ENCODE results near the gene ZNF618.

The ZNF618 gene

DNA sequence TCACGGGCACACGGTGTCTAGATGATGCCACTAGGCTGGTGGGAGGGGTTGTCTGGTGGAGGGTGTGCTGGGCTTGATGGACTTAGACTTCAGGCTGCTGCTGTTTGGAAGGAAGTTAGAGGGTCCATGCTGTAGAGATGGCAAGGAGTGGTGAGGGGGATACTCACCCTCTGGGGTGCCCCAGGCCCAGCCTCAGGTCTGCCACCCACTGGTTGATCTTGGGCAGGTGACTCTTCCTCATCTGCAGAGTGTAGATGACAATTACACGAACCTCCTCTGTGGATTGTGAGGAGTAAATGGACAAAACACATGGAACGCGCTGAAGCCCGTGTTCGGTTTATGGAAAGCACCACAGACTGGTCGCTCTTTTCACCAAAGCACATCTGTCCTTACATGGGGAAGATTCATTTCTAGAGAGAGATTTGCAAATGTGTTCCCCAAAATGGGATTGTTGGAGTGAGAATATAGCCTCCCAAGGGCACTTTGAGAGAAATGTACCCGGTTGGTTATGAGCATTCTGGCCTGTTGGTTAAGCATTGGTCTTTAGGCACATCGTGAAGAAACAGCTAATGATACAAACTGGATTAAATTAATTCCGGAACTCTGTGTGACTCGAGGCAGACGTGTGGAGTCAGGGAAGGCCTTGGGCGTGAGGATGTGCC lies 58.2 kb downstream of the ZNF618 start:
- no peak for DNase-seq (ENCODE audit: low spot score)

DNA sequence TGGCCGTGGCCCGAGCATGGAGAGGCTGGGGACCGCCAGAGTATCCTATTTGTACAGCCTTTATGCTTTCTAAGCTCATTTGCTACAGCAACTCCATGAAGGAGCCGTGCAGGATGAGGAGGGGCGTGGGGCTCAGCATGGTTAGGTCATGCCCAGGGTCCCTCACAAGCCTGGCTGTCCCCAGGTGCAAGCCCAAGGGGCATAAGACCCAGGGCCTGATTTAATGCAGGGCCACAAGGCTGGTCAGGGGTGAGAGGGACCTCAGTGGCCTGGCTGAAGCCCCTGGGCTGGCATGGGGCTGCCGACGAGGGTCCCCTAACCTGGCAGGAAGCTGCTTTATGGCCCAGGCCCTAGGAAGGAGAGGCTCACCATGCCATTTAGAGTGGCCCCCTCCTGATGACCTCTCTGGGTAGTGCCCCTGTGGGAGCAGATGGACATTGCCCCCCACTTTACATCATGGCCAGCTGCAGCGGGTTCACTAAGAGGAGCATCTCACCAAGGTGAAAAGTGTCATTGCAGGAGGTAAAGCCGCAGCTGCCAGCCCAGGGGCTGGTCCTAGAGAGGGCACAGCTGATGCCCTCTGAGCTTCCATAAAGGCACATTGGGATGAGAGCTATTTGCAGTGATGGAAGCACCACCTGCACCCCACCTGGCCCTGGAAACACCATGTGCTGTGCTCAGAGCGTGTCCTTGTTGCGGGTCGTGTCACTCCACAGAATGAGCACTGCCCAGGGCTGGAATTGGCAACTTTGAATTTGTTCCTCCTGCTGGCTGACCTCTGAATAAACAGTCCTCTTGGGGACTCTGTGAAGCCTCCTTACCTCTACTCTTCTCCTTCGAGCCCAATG lies 58.9 kb downstream of the ZNF618 start:
- no peak for DNase-seq (ENCODE audit: low spot score)

DNA sequence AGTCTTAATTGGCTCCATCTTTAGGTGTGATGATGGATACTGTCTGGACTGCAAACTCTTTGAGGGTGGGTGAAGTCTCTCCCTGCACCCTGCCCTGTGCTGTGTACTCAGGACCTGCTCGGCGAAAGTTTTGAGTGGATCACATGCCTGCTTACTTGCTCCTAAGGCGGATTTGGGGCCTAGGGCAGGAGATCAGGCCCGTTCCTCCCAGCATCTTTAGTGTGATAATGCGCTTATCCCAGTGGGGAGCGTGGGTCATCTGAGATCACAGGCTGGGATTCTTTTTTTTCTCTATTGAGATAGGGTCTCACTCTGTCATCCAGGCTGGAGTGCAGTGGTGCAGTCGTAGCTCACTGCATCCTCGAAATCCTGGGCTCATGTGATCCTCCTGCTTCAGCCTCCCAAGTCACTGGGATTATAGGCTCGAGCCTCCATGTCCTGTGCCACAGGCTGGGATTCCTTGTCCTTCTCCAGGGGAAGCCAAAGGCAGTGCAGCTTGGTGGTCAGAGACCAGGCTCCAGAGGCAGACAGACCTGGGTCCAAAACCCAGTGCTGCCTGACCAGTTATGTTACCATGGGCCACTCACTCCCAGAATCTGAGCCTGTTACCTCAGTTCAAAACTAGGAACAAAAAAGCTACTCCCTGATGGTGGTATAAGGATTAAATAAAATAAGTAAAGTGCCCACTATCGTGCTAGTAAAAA lies 59.7 kb downstream of the ZNF618 start:
- DNase-seq (ENCODE audit: low spot score) = no peak

DNA sequence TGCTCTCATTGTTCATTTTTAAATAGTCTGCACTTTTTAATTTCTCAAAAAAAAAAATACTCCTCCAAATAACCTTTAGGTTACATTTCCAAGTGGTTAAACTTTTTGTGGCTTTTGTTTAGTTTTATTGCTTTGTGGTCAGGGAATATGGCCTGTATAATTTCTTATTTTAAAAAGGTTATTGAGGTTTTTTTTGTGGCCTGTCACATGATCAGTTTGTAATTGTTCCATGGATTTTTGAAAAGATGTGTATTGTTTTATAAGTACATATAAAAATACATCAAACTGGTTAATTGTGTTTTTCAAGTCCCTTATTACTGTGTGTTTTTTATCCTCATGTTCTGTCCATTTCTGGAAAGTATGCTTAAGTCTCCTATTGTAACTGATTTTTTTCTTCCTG lies 64.0 kb downstream of the ZNF618 start:
- no peak for DNase-seq (ENCODE audit: low spot score)

DNA sequence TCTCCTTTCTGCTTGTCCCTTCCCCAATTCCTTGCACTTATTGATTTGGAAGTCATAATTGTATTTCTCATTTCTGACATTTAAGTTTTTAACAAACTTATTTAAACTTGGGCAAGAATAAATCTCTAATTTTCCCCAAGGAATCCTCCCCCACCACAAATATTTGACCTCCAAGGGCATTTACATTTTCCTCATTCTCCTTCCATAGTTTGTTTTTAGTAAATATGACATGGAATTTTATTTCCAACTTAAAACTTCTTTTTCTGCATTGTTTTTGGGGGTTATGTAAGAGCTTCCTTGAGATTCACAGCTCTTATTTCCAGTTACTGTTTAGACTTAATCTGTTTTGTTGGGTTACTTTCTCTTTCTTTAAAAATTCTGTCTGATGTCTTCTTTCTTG lies 64.9 kb downstream of the ZNF618 start:
- DNase-seq (ENCODE audit: low spot score) = no peak

DNA sequence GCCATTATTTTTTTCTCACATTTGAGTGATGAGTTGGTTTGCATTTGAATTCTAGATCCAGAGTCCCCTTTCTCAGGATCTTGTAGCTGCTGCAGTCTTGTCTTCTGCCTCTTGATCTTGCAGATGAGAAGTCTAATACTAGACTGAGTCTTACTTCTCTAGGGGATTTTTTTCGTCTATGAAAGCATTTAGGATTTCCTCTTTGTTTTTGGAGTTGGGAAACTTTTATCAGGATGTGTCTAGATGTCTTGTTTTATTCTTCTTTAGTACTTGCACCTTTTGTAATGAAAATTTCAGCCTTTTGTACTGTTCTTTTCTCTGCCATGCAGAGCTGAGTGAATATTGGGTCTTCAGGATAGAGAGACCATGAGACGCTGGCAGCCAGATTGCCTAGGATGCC lies 65.4 kb downstream of the ZNF618 start:
- DNase-seq (ENCODE audit: low spot score) = no peak

DNA sequence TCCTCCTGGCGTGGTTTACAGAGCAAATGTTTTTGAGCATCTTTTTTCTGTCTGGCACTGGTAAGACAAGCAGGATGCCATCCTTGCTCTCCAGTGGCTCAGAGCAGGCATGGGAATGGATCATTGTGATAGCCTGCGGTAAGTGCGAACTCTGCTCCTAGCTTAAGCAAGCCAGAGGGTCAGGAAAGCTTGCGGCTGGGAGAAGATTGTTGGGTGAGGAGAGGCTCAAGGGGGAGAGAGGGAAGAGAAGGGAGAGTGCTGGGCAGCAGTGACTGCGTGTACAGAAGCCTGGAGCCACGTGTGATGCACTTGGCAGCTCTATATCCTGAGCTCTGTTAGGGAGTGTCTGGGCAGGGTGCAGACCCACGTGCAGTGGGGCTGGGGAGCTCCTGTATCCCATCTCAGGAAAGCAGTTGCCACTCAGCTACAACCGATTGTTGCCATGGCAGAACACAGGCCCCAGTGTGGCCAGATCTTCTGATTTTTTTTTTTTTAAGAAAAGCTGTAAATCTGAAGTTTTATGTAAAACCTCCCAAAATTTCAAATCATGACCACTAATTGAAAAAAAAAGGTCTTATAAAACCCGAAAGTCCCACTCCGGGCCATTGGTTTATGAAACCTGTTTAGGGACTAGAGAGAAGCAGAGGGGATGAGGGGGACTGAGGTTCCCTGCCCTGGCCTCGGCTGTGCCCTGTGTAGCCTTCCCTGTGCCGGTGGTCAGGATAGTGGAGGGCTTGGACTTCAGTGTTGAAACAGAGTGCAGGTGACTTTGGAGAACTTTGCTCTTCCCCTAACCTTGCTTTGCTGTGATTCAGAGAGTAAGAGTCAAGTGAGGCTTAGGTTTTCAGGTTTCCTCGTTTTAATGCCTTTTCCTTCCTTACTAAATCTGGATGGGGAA lies 67.3 kb downstream of the ZNF618 start:
- DNase-seq (ENCODE audit: low spot score) = no peak

DNA sequence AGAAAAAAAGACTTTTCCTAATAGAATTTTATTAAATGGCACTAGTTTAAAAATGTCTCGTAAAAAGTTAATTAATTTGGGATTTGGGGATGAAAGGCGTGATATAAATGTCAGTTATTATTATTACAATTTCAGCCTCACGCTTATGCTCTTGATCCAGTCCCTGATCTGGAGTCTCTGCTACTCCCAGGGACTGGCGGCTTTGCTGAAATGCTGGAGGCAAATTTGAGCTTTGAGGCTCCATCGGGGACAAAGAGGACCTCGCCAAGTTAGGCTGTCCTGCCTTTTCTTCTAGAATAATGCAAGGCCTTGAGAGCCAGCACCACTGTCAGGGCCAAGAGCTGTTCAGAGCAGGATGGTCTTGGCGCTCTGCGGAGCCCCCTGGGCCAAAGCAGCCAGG lies 69.7 kb downstream of the ZNF618 start:
- DNase-seq (ENCODE audit: low spot score) = no peak

DNA sequence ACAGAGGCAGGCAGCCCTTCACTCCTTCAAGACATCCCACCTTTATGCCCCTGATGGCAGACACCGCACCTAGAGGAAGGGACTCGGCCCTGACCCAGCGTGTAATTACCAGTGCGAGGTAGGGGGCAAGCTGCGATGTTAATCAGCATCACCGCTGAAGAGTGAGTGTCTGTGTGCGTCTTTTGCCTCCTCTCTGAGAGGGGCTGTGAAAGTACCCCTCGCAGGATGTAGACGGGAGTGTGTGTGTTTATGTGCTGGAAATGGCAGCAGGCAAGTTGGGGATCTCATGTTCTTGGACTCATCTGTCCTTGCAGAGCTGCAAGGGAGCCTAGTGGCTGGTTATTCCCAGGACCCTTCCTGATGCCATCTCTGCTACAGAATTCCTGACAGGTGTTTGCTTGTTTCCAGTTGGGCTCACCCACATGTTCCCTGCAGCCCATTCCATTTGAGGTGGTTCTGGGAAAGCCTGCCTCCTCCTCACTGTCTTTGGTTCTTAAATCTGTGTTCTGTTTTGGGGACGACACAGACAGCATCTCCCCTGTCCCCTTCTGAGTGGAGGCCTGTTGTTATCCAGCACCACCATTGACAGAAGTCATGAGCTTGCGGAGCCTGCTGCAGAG lies 70.5 kb downstream of the ZNF618 start:
- no peak for DNase-seq (ENCODE audit: low spot score)

DNA sequence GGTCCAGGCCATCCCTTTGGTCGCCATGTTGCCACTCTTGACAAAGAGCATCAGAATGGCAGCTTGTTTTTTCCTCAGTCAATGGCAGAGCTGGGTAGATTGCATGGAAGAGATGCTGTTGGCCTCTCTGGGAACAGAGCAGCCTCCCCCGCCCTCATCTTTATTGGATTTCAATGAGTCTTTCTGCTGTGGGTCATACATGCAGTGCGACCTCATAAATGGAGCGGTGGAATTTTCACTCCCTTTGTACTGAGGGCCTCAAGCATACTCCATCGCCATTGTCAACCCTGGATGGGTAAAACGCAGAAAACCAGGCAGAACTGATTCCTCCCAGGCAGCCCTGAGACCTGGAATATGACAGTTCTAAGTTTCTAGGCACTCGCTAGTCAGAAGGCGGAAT lies 71.8 kb downstream of the ZNF618 start:
- DNase-seq (ENCODE audit: low spot score) = no peak

DNA sequence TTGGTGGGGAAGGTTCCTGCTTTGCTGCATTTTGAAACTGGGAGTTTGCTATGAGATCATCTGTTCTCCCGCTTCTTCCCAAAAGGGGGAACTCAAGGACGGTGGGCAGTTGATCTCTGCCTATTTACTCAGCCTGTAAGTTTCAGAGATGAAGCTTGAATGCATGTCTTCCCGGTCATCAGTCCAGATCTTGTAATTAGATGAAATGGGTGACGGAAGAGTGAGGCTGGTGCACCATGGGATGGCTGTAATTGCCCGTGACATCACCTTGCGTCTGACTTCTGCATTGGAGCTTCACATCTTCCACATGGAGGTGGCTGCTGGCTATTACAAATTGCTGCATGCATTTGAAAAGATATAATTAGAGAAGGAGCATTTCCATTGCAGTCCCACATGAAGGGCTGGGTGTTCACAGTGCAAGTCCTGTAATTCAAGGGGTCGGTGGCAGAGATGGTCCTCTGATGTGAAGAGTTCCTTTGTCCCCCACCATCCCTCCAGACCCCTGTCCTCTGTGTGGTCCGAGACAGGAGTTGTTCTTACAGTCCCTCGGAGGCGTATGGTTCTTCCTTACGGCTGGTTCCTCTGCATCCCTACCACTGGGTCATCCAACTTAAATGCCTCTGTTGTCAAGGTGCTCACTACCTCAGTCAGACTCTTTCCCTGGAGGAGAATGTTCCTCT lies 72.9 kb downstream of the ZNF618 start:
- DNase-seq (ENCODE audit: low spot score) = no peak

DNA sequence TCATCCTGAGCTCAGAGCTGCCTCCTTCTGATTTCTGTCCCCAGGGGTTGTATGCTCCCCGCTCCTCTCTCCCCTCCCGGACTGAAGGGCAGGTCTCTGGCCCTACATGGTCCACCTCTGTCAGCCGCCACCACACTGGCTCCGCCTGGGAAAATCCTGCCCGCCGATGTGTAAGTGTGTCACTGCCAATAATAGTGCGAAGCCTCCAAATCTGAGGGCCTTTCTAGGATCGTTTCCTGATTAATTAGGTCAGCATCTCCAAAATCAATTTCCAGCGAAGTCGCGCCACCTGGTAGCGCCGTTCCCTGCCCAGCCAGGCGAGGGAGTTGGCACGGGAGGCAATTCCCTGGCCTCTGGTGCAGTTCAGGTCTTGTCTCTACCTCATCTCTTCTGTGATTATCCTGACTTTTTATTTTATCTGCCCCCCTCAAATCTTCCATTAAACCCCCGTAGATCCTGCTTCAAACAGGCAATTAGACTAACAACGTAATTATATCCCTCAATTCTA lies 73.5 kb downstream of the ZNF618 start:
- DNase-seq (ENCODE audit: low spot score) = no peak

DNA sequence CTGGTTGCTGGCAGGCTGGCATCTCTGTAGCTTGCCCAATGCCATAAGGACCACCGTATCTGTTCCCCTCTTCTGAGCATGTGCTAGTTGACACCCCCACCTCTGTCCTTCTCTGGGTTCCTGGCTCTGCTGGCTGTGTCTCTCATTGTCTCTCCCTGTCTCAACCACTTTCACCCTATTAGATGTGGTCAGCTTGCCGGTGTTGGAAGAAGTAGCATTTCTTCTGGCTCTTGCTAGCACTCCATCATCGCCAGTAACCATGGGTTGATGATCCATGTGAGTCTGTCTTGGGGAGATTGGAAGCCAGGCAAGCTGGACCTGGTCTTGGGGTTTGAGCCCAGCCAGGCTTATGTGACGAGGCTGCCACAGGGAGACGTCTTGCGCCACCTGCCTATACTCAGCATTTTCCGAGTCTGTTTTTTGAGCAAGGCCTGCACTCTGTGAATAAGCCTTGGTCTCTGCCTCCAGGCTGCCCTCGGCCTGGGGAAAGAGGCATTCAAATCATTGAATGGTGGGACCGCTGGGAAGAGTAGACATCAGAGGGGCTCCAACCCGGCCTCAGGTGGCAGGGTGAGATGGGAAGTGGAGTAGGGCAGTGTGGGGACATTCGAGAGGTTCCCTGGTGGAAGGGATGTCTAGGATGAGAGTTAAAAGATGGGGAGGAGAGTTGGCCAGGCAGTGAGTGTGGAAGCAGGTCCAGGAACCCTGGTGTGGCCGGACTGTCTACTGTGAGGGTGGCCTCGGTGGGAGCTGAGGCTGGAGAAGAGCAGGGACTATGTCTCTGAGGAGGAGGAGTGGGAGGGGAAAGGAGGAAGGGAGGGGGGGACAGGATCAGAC lies 74.3 kb downstream of the ZNF618 start:
- no peak for DNase-seq (ENCODE audit: low spot score)

DNA sequence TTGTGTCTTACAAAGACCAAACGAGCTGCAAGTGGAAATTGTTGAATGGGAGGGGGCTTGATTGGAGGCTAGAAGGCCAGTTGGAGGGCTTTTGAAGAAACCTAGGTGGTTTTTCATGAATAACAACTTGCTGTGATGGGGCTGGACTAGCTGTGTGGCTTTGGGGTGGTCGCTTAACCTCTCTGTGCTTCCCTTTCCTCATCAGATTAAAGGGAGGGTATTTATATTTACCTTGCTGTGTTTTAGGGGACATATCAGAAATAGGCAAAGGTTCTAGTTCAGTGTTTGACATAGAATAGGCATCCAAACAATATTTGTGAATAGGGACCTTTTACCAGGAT lies 74.9 kb downstream of the ZNF618 start:
- DNase-seq (ENCODE audit: low spot score) = no peak

DNA sequence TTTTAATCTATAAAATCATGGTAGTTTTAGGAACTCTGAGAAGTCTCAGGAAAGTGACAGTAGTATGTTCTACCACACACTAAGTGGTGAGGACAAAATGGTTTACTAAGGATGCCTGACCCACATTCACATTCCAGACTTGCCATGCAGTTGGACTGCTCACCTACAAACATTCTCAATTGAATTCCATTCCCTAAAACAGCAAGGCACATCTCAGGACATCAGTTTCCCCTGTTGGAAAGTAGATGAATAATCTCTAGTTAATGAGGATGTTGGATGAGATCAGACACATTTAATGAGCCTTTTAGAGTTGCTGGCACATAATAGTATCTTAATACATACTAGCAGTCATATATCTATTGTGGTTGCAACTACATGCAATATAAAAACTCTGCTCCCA lies 76.6 kb downstream of the ZNF618 start:
- DNase-seq (ENCODE audit: low spot score) = no peak

DNA sequence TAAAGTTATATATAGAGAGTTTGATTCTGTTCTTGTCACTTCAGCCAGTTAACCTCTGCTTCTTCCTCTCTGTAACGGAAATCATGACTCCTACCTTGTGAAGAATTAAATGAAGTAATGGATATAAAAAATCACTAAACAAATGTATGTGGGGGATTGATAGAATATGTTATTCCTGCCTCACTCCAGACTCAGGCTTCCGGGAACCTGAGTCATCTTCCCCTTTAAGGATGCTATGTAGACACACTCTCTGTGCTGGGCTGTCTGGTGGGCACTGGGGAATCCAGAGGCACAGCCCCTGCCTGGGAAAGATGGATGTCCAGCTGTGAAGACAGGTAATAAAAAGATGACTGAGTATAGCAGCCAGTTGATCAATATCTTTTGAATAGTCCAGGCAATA lies 77.4 kb downstream of the ZNF618 start:
- no peak for DNase-seq (ENCODE audit: low spot score)

DNA sequence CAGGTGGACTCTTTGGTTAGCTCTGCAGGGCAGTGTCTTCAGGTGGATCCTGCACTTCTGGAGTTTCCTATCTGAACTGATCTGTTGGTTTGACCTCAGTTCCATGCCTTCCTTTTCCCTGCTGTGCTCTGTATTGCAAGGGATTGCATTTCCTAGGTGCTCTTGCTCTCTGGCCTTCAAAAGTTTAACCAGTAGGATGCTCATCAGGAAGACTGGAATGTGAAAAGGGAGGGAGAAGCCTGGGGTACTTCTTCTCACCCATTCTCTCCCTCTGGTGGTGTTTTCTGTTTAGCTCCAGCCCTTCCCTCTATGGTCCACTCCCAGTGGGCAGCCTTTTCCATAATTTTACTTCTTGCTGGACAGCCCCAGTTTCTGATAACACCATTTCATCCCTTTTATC lies 78.5 kb downstream of the ZNF618 start:
- no peak for DNase-seq (ENCODE audit: low spot score)

DNA sequence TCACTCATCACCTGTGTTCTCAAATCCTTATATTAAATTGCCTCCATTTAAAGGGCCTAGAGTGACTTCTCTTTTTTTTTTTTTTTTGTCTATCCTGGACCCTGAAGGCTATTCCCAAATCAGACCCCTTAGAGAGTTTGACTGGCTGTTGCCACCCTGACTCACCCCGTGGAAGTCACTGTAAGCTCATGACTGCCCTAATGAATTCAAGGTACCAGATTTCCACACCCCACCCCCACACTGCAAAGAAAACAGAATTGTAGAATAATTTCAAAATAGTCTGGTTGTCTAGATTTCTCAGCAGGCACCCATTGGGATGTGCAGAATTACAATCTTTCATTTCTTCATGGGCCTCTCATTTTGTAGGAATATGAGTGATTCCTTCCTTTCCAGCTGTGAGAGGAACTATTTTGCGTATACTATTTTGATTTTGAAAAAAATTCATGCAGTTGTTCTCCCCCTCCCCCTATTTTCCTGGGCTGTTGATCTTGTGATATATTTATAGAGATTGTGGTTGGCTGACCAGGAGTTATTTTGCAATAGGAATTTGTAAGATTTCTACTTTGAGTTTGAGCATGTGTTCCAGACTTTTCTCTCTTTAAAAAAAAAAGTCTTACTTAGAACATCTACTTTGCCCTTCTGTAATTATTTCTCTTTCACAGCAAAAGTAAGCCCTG lies 79.1 kb downstream of the ZNF618 start:
- DNase-seq (ENCODE audit: low spot score) = peak; percentile 65

DNA sequence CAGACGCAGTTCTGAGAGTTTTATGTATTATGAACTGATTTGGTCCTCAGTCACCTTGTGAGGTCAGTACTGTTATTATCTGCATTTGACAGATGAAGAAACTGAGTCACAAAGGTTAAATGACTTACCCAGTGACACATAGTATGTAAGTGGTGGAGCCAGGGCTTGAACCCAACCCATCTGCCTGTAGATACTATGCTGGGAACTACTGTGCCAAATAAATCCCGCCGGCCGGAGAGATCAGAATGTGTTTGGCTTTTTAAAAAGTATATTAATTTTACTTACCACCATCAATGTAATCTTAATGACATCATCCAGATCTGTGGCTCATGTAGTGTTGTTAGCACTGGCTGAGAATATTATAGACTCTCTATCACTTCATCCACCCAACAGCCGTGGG lies 80.8 kb downstream of the ZNF618 start:
- DNase-seq (ENCODE audit: low spot score) = no peak
